Chondrocyte (in vitro differentiated cells): Measurements from ENCODE around the gene ABTB2. TPM values are rescaled to one million over a fixed set of nuclear protein-coding genes. Genes with fewer than 3 reads are reported as not detected.

ENCODE experiments used
- DNase-seq: peaks from one replicate; pipeline ENCODE4 v3.0.0; 2021; ENCODE audit warnings: mixed read lengths, low spot score
- H3K27ac Mint-ChIP-seq: one replicate; pipeline ENCODE4 v1.8.0; 2021; ENCODE audit warnings: mild to moderate bottlenecking, moderate library complexity, mixed read lengths; ENCODE audit not compliant: unreplicated experiment
- H3K27me3 Mint-ChIP-seq: 2 replicates; pipeline ENCODE4 v1.8.0; 2021; ENCODE audit warnings: low read depth, mixed read lengths
- H3K36me3 Mint-ChIP-seq: 2 replicates; pipeline ENCODE4 v1.8.0; 2021; ENCODE audit warnings: low read depth, mixed read lengths
- H3K4me1 Mint-ChIP-seq: 2 replicates; pipeline ENCODE4 v1.8.0; 2021; ENCODE audit warnings: low read depth, mild to moderate bottlenecking, mixed read lengths
- H3K4me3 Mint-ChIP-seq: one replicate; pipeline ENCODE4 v1.8.0; 2021; ENCODE audit warnings: mild to moderate bottlenecking, moderate library complexity, mixed read lengths; ENCODE audit not compliant: unreplicated experiment
- H3K9me3 Mint-ChIP-seq: 2 replicates; pipeline ENCODE4 v1.8.0; 2021; ENCODE audit warnings: low read depth, mixed read lengths
- CTCF ChIP-seq: fragments of 200-600 bp; sonication (generic); IDR thresholded peaks from 2 replicates; pipeline ENCODE4 v1.5.0; 2021; ENCODE audit warnings: antibody characterized with exemption, mild to moderate bottlenecking, moderate library complexity
- total RNA-seq: library from RNA; stranded (reverse); gene quantifications from 3 replicates; pipeline ENCODE4 v1.2.1, GENCODE V29; 2021

The ABTB2 gene
- total RNA-seq, 1 donor from 2014 or later: 3.1 TPM

GRCh38 chr11:34105079-34105956 is 252.5 kb downstream of the ABTB2 start, which contains the start of gene NAT10:
Gene NAT10 (plus strand): TSS chr11:34105629. CDS start chr11:34108226, 2,597 bp downstream.
- H3K27ac Mint-ChIP-seq: peak within 1 kb of the TSS; percentile 94
- H3K36me3 Mint-ChIP-seq: peaks cover 17% of the 10 kb centered on the region
- peak; percentile 99 for DNase-seq
- H3K4me3 Mint-ChIP-seq: peak within 1 kb of the TSS; percentile 93
- H3K27me3 Mint-ChIP-seq: no peaks in the 10 kb centered on the region
- H3K4me1 Mint-ChIP-seq: peaks cover 36% of the 10 kb centered on the region
- peak; percentile 19 for TF ChIP-seq CTCF
- no peaks in the 10 kb centered on the region for H3K9me3 Mint-ChIP-seq

GRCh38 chr11:34104680-34105078 is 253.1 kb downstream of the ABTB2 start:
- Mint-ChIP-seq H3K4me3 (peak overlapping the region; percentile 93), H3K4me1 (peaks cover 36% of the 10 kb centered on the region), H3K27ac (peak overlapping the region; percentile 94), H3K27me3 (no peaks in the 10 kb centered on the region), H3K36me3 (peaks cover 16% of the 10 kb centered on the region), H3K9me3 (no peaks in the 10 kb centered on the region)
- TF ChIP-seq CTCF: peak; percentile 14
- DNase-seq: no peak

Other genes starting within 250 kb of the ABTB2 start
- gene CAT, start 80.9 kb upstream of the ABTB2 start, total RNA-seq: 28.2 to 32.0 TPM (median 31.1 TPM) in 3 replicates
- gene ELF5, start 155.8 kb upstream of the ABTB2 start, total RNA-seq: not detected in 3 replicates